SKM-1 (cell line): ENCODE measurements around the gene EVX2.
A peak's percentile ranks its signal among the peaks of the same experiment; 100 is the strongest.

Source experiments
- DNase-seq: peaks from one replicate; lab custom pipeline; 2025; ENCODE audit not compliant: unreplicated experiment; lab: John Stamatoyannopoulos, UW

The EVX2 gene

GRCh38 chr2:176066645-176067588 is 16.8 kb downstream of the EVX2 start:
- DNase-seq = no peak

- DNase-seq = no peak
Observed at GRCh38 chr2:176063958-176064357, 19.8 kb downstream of the EVX2 start.

GRCh38 chr2:176056406-176056805 is 27.4 kb downstream of the EVX2 start:
- no peak for DNase-seq

GRCh38 chr2:176039375-176039774 is 44.4 kb downstream of the EVX2 start:
- DNase-seq = peak; percentile 53

GRCh38 chr2:176038694-176039093 is 45.1 kb downstream of the EVX2 start:
- DNase-seq = no peak

- DNase-seq = no peak
Observed at GRCh38 chr2:176035013-176035691, 48.6 kb downstream of the EVX2 start.

GRCh38 chr2:176027806-176028205 is 56.0 kb downstream of the EVX2 start:
- DNase-seq = no peak
